HepG2 (cell line): ENCODE results near the gene C22orf15. TPM values are rescaled to one million over a fixed set of nuclear protein-coding genes. Genes with fewer than 3 reads are reported as not detected.

ENCODE experiments used
- ATF2 ChIP-seq: sonication (generic); formaldehyde crosslinking; IDR thresholded peaks from 2 replicates; pipeline ENCODE4 v1.4.0; 2020; ENCODE audit warnings: missing genetic modification reagents
- ATM ChIP-seq: fragments of 450-650 bp; IDR thresholded peaks from 2 replicates; pipeline ENCODE4 v1.7.1; 2017; ENCODE audit warnings: mild to moderate bottlenecking, borderline replicate concordance
- CEBPB ChIP-seq: IDR thresholded peaks from 2 replicates; pipeline ENCODE4 v1.6.1; 2011; ENCODE audit warnings: low read depth, low read length, improper control_type of control experiment, borderline replicate concordance
- CENPT ChIP-seq: sonication (generic); formaldehyde crosslinking; IDR thresholded peaks from 2 replicates; pipeline ENCODE4 v1.8.0; 2022; ENCODE audit warnings: low read depth, mild to moderate bottlenecking, moderate library complexity, missing genetic modification reagents
- FOXA3 ChIP-seq: IDR thresholded peaks from 2 replicates; pipeline ENCODE4 v1.6.1; 2016; ENCODE audit warnings: missing genetic modification reagents, missing compliant biosample characterization
- HIC2 ChIP-seq: sonication (generic); formaldehyde crosslinking; IDR thresholded peaks from 2 replicates; pipeline ENCODE4 v1.9.0; 2022; ENCODE audit warnings: low read depth, missing genetic modification reagents
- HINFP ChIP-seq: sonication (generic); formaldehyde crosslinking; IDR thresholded peaks from 2 replicates; pipeline ENCODE4 v1.4.0; 2020; ENCODE audit warnings: low read depth, mild to moderate bottlenecking, missing genetic modification reagents
- HNF1B ChIP-seq: sonication (generic); formaldehyde crosslinking; IDR thresholded peaks from 2 replicates; pipeline ENCODE4 v1.5.1; 2020; ENCODE audit warnings: mild to moderate bottlenecking, moderate library complexity, missing genetic modification reagents
- HNF4G ChIP-seq, 2 experiments: sonication (generic) in 1 of 2; formaldehyde crosslinking in 1 of 2; IDR thresholded peaks; 2 replicates each; pipeline versions ENCODE4 v1.4.0 to v1.6.1; 2011 to 2020; ENCODE audit warnings: borderline replicate concordance in 2 of 2, low read depth in 2 of 2, mild to moderate bottlenecking in 2 of 2, low read length in 1 of 2, missing genetic modification reagents in 1 of 2, moderate library complexity in 1 of 2
- KLF16 ChIP-seq, 2 experiments: sonication (generic) in 1 of 2; formaldehyde crosslinking in 1 of 2; IDR thresholded peaks; 2 replicates each; pipeline versions ENCODE4 v1.6.1 to v1.8.0; 2016 to 2023; ENCODE audit warnings: missing genetic modification reagents in 2 of 2, missing compliant biosample characterization in 1 of 2
- MTF2 ChIP-seq: sonication (generic); formaldehyde crosslinking; IDR thresholded peaks from 2 replicates; pipeline ENCODE4 v1.5.0; 2020; ENCODE audit warnings: missing genetic modification reagents, borderline replicate concordance
- RAD51 ChIP-seq: fragments of 450-650 bp; IDR thresholded peaks from 2 replicates; pipeline ENCODE4 v1.6.1; 2016; ENCODE audit warnings: borderline replicate concordance
- RFX3 ChIP-seq: IDR thresholded peaks from 2 replicates; pipeline ENCODE4 v1.6.1; 2016; ENCODE audit warnings: missing biosample characterization, missing genetic modification reagents
- SAFB2 ChIP-seq: sonication (generic); formaldehyde crosslinking; IDR thresholded peaks from 2 replicates; pipeline ENCODE4 v1.5.1; 2020; ENCODE audit warnings: missing genetic modification reagents, low read depth, mild to moderate bottlenecking, borderline replicate concordance
- SALL2 ChIP-seq: sonication (generic); formaldehyde crosslinking; IDR thresholded peaks from 2 replicates; pipeline ENCODE4 v1.8.1; 2023; ENCODE audit warnings: mild to moderate bottlenecking, missing genetic modification reagents, inconsistent platforms
- SIN3B ChIP-seq: fragments of 150-350 bp; IDR thresholded peaks from 2 replicates; pipeline ENCODE4 v1.6.1; 2014; ENCODE audit warnings: low read length
- SNAPC2 ChIP-seq: sonication (generic); formaldehyde crosslinking; IDR thresholded peaks from 2 replicates; pipeline ENCODE4 v1.8.1; 2022; ENCODE audit warnings: mild to moderate bottlenecking, missing genetic modification reagents
- SRF ChIP-seq: IDR thresholded peaks from 2 replicates; pipeline ENCODE4 v1.6.1; 2011; ENCODE audit warnings: mild to moderate bottlenecking, low read depth, low read length, moderate library complexity
- SRSF1 ChIP-seq: fragments of 200-400 bp; formaldehyde crosslinking; optimal IDR thresholded peaks from 2 replicates; pipeline ENCODE3; 2017; ENCODE audit warnings: mild to moderate bottlenecking, low read depth, low read length, moderate library complexity
- SRY ChIP-seq: sonication (generic); formaldehyde crosslinking; IDR thresholded peaks from 2 replicates; pipeline ENCODE4 v1.8.0; 2022; ENCODE audit warnings: mild to moderate bottlenecking, missing genetic modification reagents
- TGIF2 ChIP-seq: IDR thresholded peaks from 2 replicates; pipeline ENCODE4 v1.6.1; 2016; ENCODE audit warnings: control low read depth, missing compliant biosample characterization
- ZBTB8A ChIP-seq: sonication (generic); formaldehyde crosslinking; IDR thresholded peaks from 2 replicates; pipeline ENCODE4 v1.4.0; 2020; ENCODE audit warnings: mild to moderate bottlenecking, low read depth, missing genetic modification reagents, borderline replicate concordance
- ZFP90 ChIP-seq: sonication (generic); formaldehyde crosslinking; IDR thresholded peaks from 2 replicates; pipeline ENCODE4 v1.8.0; 2022; ENCODE audit warnings: missing genetic modification reagents, mild to moderate bottlenecking, inconsistent platforms, borderline replicate concordance
- ZNF737 ChIP-seq: sonication (generic); formaldehyde crosslinking; IDR thresholded peaks from 2 replicates; pipeline ENCODE4 v1.5.0; 2020; ENCODE audit warnings: missing genetic modification reagents, mild to moderate bottlenecking, borderline replicate concordance
- ZNF891 ChIP-seq: sonication (generic); formaldehyde crosslinking; IDR thresholded peaks from 2 replicates; pipeline ENCODE4 v1.5.0; 2020; ENCODE audit warnings: mild to moderate bottlenecking, missing genetic modification reagents
- polyA plus RNA-seq, 8 experiments: library from polyadenylated mRNA; depleted of rRNA in 3 of 8; stranded (reverse) in 7 of 8; unstranded in 1 of 8; fragments of >200 nt; fragmentation: Illumina TruSeq in 4 of 8; extraction: Trizol in 4 of 8; gene quantifications; 2 replicates each; pipeline versions ENCODE4 v1.2.1 to v1.2.3, GENCODE V29; 2011 to 2016; ENCODE audit warnings: low read depth in 4 of 8, missing spikeins in 1 of 8, mixed read lengths in 1 of 8; ENCODE audit not compliant: insufficient read depth in 1 of 8
- total RNA-seq, 5 experiments: library from RNA; depleted of rRNA; stranded (reverse); fragments of >200 nt; fragmentation: Illumina TruSeq; extraction: Trizol; gene quantifications; 2 replicates each; pipeline ENCODE4 v1.2.3, GENCODE V29; 2016; ENCODE audit warnings: low read depth in 1 of 5

Gene C22orf15
- total and polyA plus RNA-seq, 2 of the 13 experiments (the other 11 are each of a cell fraction or from before 2014, with no cell fraction given): not detected

GRCh38 chr22:23789638-23790037 is 26.8 kb downstream of the C22orf15 start (continued):
- TF ChIP-seq CENPT (CRISPR knock-in tag) (no peak), RFX3 (CRISPR knock-in tag) (no peak), FOXA3 (CRISPR knock-in tag) (peak; percentile 33; the same call in 1 of the 2 replicates), HINFP (CRISPR knock-in tag) (no peak), HNF4G (IDR thresholded peaks at IDR 0.05; ENCODE audit: borderline replicate concordance, low read depth, low read length) (no peak; the same call in 1 of the 2 replicates), HNF4G (CRISPR knock-in tag; IDR thresholded peaks at IDR 0.05; ENCODE audit: borderline replicate concordance, low read depth) (no peak), MTF2 (CRISPR knock-in tag) (no peak), HIC2 (no peak), TGIF2 (peak; percentile 53; the same call in 1 of the 2 replicates), ATM (no peak), SNAPC2 (CRISPR knock-in tag) (no peak), ZBTB8A (CRISPR knock-in tag) (no peak), KLF16 (CRISPR knock-in tag; IDR thresholded peaks at IDR 0.05) (no peak), SIN3B (no peak), ZFP90 (CRISPR knock-in tag) (no peak), SRSF1 (no peak), HNF1B (CRISPR knock-in tag) (no peak; the same call in 1 of the 2 replicates), RAD51 (no peak), ZNF737 (CRISPR knock-in tag) (no peak), CEBPB (no peak), SAFB2 (no peak), ZNF891 (CRISPR knock-in tag) (no peak), SRF (no peak), ATF2 (CRISPR knock-in tag) (no peak), SALL2 (CRISPR knock-in tag) (no peak), SRY (no peak)
